NCI-H2227 treated with DMSO at 0.1 percent for 48 hours (cell line): ENCODE data around the gene CACNA1I.

Source experiments
- DNase-seq: peaks from one replicate; lab custom pipeline; 2025; lab: John Stamatoyannopoulos, UW

The CACNA1I gene

GRCh38 chr22:39625569-39626537 lies 55.3 kb downstream of the CACNA1I start:
- no peak for DNase-seq

- DNase-seq: no peak
These were observed 56.7 kb downstream of the CACNA1I start for GRCh38 chr22:39627208-39627607.

DNA sequence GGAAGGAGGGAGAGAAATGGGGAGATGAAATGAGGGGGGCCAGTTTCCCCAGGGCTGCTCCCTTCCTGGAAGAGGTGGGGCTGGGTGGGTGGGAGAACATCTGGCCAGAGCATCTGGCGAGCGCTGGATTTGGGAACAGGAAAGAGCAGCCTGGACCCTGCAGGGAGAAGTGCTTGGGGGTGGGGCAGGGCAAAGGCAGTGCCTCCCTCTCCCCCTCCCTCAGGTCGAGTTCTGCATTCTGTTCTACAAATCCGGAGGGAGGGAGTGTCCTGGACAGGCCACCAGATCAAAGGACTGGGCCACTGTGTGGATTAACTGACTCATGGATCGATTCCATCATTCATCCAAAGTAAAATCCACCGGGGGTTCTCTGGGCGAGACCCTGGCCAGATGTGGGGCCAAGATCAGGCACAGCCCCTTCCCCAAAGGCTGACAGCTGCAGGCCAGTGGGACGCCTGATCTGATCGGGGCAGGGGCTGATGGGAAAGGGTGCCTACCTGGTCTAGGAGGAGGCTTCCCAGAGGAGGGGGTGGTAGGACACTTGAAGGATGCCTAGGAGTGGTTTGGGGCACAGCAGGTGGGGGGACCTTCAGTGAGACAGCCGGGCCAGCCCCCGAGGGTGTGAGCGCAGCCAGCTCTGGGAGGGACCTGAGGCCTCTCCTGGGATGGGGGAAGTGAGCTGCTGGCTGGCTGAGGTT lies 57.5 kb downstream of the CACNA1I start:
- DNase-seq: no peak

GRCh38 chr22:39628563-39629080 lies 58.1 kb downstream of the CACNA1I start:
- no peak for DNase-seq

- DNase-seq: no peak
These were observed 59.3 kb downstream of the CACNA1I start for GRCh38 chr22:39629851-39630250.

- no peak for DNase-seq
These were observed 60.2 kb downstream of the CACNA1I start for GRCh38 chr22:39630721-39631120.

DNA sequence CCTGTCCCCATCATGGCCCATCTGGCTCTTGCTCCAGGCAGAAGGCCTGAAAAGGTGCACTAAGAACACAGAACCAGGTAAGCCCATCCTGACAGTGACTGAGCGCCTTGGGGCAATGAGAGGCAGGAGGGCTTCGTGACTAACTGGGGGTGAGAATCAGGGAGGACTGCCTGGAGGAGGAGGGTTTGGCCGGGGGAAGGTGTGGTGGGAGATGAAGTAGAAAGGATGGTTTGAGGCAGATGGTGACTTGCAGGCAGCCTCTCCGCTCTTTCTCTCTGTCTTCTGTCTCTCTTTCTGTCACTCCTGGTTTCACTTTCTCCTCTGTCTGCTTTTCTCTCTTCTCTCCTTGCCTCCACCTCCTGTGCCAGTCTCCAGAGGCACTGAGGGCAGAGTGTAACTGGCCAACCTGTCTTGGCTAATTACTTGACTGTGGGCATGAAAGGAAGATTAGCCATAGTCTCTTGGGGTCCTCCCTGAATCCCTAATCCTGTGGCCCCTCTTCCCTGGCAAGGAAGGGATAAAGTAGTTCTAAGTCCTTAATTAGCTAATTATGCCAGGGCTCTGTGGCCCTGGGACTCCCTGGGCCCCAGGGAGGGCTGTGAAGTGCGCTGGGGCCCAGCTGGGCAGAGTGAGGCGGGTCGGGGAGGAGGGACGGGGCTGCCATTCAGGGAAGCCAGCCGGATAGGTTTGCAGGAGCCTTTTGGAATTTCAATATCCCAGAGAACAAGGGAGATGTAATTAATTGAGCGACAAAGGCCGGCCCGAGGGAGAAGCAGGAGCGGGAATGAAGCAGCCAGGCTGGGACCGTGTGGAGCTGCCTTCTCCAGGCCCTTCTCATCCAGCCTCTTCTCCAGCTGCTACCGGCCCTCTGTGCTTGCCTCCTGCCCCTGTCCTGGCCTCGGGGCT lies 61.1 kb downstream of the CACNA1I start:
- no peak for DNase-seq

DNA sequence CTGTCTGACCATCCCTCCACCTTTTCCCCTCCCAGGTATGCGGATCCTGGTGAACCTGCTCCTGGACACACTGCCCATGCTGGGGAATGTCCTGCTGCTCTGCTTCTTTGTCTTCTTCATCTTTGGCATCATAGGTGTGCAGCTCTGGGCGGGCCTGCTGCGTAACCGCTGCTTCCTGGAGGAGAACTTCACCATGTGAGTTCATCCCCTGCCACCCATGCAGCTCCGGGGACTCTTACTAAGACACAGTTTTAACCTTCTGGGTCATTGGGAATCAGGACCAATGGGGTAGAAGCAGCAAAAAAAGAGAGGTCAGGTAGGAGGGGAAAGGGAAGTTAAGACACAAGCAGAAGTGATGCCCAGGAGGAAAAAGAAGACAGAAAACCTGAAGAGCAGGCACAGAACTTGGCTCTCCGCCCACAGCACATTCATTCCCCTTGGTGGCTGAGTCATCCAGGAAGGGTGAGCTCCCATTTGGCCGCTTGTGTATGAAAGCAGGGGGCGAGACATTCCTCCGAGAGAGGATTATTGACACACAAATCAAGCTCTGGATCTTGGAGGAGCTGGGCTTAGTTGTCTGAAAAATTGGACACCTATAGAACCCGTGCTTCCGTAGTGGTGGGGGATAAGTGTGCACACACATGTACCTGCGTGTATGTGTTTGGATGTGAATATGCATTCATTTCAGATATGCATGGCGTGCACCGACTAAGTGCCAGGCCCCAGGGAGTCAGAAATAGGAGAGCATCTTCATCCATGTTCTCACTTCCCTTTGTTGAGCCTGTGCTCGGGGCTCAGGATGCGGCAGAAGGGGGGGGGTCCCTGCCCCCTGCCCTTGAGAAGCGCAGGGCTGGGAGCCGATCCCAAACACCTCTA lies 64.2 kb downstream of the CACNA1I start:
- DNase-seq: no peak

- no peak for DNase-seq
These were observed 65.2 kb downstream of the CACNA1I start for GRCh38 chr22:39635719-39636118.

DNA sequence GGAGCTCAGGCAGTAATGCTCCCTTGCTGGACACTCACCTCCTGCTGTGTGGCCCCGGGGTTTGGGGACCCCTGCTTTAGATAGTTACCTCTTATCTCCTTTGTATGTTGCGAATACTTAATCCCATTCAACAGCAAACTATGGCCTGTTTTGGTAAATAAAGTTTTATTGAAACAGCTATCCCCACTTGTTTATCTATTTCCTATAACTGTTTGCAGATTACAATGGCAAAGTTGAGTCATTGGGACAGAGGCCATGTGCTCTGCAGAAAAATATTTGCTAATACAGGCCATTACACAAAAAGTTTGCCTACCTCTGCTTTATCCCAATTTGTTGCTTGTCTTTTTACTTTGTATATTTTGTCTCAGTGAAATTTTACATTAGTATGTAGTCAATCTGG lies 68.4 kb downstream of the CACNA1I start:
- DNase-seq: no peak

DNA sequence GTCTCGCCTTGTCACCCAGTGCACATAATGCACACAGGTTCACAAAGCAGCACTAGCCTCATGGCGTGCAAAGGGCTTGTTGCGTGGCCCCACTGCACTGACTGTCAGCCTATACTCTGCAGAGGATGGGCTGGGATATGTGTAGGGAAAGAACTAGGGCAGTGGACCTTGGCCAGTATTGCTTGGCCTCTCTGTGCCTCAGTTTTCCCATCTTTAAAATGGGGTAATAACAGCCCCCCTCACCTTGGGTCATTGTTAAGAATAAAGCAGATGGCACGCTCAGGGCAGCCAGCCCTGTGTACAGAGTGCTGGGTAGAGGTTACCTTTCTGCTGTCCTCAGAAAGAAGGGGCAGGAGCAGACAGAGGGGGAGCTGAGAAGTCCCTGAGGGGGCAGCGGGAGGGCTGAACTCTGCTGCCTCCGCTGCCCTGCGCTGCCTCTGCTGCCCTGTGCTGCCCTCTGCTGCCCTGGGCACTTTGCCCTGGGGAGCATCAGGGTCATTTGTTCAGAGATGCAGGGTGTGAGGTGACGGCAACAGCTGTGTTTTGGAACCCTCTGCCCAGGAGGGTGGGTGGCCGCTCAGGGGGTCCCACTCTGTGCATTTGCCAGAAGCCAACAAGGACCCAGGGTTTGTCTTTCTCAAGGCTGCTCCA lies 71.2 kb downstream of the CACNA1I start:
- no peak for DNase-seq

DNA sequence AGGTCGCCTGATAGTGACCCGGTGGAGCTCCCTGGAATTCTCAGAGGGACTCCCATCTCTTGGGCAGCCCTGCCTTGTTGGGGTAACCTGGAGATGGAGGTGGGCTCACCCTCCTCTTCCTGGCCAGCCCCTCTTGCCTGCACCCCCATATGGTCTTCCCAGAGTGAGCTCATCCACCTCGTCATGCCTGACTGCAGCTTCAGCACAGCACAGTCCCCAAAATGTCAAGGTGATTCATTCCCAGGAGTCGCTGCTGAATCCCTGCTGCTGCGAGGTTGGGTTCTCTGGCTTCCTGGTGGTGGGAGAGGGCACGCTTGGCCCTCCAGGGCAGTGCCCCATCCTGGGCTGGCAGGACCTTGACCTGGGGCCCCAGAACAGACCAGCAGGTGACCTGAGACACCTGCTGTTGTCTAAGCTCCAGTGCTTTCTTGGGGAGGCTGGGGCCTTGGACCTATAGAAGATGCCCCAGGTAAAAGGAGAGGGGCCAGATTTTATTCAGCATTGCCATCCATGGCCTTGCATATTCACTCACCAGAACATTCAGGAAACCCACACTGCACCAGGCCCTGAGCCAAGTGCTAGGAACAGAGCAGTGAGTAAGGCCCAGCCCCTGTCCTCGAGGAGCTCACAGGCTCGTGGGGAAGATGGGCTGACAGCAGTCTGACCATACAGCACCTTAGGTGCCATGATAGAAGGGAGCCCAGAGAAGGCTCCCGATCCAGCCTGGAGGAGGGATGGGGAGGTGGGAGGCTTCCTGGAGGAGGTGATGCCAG lies 72.9 kb downstream of the CACNA1I start:
- DNase-seq: no peak

GRCh38 chr22:39645532-39645931 lies 75.0 kb downstream of the CACNA1I start:
- no peak for DNase-seq

GRCh38 chr22:39646398-39647063 lies 76.0 kb downstream of the CACNA1I start:
- no peak for DNase-seq

DNA sequence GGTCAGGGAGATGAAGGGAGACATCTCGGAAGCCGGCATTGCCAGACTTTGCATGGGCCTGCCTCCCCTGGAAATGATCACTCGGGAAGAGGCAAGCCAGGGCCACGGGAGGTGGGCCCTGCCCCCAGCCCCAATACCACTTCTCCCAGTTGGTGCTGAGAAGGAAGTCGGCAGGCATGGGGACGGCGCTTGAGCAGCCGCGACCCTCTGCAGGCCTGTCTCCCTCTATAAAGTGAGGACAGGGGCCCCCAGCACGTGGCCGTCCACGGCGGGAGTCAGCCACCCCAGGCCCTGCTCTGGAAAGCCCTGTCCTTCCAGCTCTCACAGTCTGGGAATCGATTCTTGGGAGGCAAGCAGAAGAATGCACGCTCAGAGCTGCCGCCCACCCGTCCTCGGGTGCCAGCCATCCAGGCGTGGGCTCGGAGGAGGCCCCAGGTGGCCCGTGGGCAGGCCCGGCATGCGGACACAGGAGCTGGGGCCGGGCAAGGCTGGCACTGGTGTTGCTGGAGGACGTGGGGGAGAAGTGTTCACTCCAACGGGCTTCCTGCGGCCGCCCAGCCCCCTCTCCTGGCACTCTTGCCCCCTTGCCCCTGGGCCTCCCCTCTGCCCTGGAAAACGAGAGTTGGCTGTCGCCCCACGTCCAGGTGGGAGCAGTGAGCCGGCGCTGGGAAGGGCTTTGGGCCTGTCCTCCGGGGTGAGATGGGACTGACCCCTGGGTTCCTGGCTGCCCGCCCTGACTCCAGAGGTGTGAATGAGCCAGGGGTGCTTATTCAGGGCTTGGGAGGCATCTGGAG lies 77.5 kb downstream of the CACNA1I start:
- DNase-seq: no peak

DNA sequence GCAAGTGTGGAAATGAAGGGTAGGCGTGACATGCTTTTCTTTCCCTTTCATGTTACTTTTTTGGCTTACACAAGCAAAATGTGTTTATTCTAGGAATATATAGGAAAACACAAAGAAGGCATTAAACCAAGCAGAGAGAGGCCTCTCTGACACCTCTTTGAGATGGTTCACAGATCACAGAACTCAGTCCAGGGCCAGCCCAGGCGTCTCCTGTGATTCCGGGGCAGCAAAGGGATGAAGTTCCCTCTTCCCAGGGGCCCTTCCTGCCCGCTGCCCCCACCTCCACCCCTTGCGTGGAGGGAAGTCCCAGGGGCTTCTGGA lies 78.0 kb downstream of the CACNA1I start:
- no peak for DNase-seq

GRCh38 chr22:39649500-39650089 lies 79.0 kb downstream of the CACNA1I start:
- no peak for DNase-seq
